HepG2 (cell line): ENCODE results near the gene TNNT1. TPM values are rescaled to one million over a fixed set of nuclear protein-coding genes. Genes with fewer than 3 reads are reported as not detected.

ENCODE experiments used
- CREM ChIP-seq, 2 experiments: sonication (generic) in 1 of 2; formaldehyde crosslinking in 1 of 2; IDR thresholded peaks; 2 replicates each; pipeline versions ENCODE4 v1.4.0 to v1.6.1; 2016 to 2020; ENCODE audit warnings: antibody characterized with exemption in 1 of 2, mild to moderate bottlenecking in 1 of 2, missing genetic modification reagents in 1 of 2
- GABPA ChIP-seq, 2 experiments: IDR thresholded peaks; 2 replicates each; pipeline ENCODE4 v1.6.1; 2011 to 2016; ENCODE audit warnings: low read depth in 2 of 2, low read length in 1 of 2, missing biosample characterization in 1 of 2, missing genetic modification characterization in 1 of 2
- NONO ChIP-seq, 2 experiments: fragments of 450-650 bp in 1 of 2; sonication (generic) in 1 of 2; formaldehyde crosslinking in 1 of 2; IDR thresholded peaks in 1 of 2; conservative IDR thresholded peaks in 1 of 2; 2 replicates each; pipeline versions ENCODE4 v1.6.1 to v1.8.0; 2017 to 2022; ENCODE audit warnings: mild to moderate bottlenecking in 1 of 2, missing genetic modification reagents in 1 of 2, moderate library complexity in 1 of 2
- PRMT3 ChIP-seq: sonication (generic); formaldehyde crosslinking; IDR thresholded peaks from 2 replicates; pipeline ENCODE4 v1.8.1; 2022; ENCODE audit warnings: low read depth, mild to moderate bottlenecking, moderate library complexity, missing genetic modification reagents, borderline replicate concordance
- RBM39 ChIP-seq: fragments of 200-400 bp; formaldehyde crosslinking; IDR thresholded peaks from one replicate; pipeline ENCODE4 v1.6.1; 2018; ENCODE audit warnings: antibody characterized with exemption, mild to moderate bottlenecking, low read depth, low read length; ENCODE audit not compliant: poor library complexity, severe bottlenecking
- REL ChIP-seq: sonication (generic); formaldehyde crosslinking; conservative IDR thresholded peaks from 2 replicates; pipeline ENCODE4 v1.8.0; 2022; ENCODE audit warnings: mild to moderate bottlenecking, missing genetic modification reagents, moderate library complexity
- SUZ12 ChIP-seq: fragments of 150-350 bp; IDR thresholded peaks from 2 replicates; pipeline ENCODE4 v1.6.1; 2014; ENCODE audit warnings: low read depth, low read length
- ZNF121 ChIP-seq: sonication (generic); formaldehyde crosslinking; IDR thresholded peaks from 2 replicates; pipeline ENCODE4 v1.5.0; 2020; ENCODE audit warnings: mild to moderate bottlenecking, missing genetic modification reagents
- polyA plus RNA-seq, 8 experiments: library from polyadenylated mRNA; depleted of rRNA in 3 of 8; stranded (reverse) in 7 of 8; unstranded in 1 of 8; fragments of >200 nt; fragmentation: Illumina TruSeq in 4 of 8; extraction: Trizol in 4 of 8; gene quantifications; 2 replicates each; pipeline versions ENCODE4 v1.2.1 to v1.2.3, GENCODE V29; 2011 to 2016; ENCODE audit warnings: low read depth in 4 of 8, missing spikeins in 1 of 8, mixed read lengths in 1 of 8; ENCODE audit not compliant: insufficient read depth in 1 of 8
- total RNA-seq, 5 experiments: library from RNA; depleted of rRNA; stranded (reverse); fragments of >200 nt; fragmentation: Illumina TruSeq; extraction: Trizol; gene quantifications; 2 replicates each; pipeline ENCODE4 v1.2.3, GENCODE V29; 2016; ENCODE audit warnings: low read depth in 1 of 5
- TF ChIP-seq, protein P1 (sequence below): sonication (generic); formaldehyde crosslinking; conservative IDR thresholded peaks from 2 replicates; pipeline ENCODE4 v1.5.0; 2020; ENCODE audit warnings: missing genetic modification reagents
- TF ChIP-seq, protein P2 (sequence below): IDR thresholded peaks from 2 replicates; pipeline ENCODE4 v1.6.1; 2012; ENCODE audit warnings: low read length, improper control_type of control experiment
- TF ChIP-seq, protein P3 (sequence below): sonication (generic); formaldehyde crosslinking; IDR thresholded peaks from 2 replicates; pipeline ENCODE4 v1.4.0; 2020; ENCODE audit warnings: mild to moderate bottlenecking, missing genetic modification reagents
- TF ChIP-seq, protein P4 (sequence below): sonication (generic); formaldehyde crosslinking; IDR thresholded peaks from 2 replicates; pipeline ENCODE4 v1.5.0; 2020; ENCODE audit warnings: mild to moderate bottlenecking, missing genetic modification reagents, borderline replicate concordance

TNNT1 gene
- total and polyA plus RNA-seq, 2 of the 13 experiments (the other 11 are each of a cell fraction or from before 2014, with no cell fraction given): 1.3 to 2.4 TPM

DNA sequence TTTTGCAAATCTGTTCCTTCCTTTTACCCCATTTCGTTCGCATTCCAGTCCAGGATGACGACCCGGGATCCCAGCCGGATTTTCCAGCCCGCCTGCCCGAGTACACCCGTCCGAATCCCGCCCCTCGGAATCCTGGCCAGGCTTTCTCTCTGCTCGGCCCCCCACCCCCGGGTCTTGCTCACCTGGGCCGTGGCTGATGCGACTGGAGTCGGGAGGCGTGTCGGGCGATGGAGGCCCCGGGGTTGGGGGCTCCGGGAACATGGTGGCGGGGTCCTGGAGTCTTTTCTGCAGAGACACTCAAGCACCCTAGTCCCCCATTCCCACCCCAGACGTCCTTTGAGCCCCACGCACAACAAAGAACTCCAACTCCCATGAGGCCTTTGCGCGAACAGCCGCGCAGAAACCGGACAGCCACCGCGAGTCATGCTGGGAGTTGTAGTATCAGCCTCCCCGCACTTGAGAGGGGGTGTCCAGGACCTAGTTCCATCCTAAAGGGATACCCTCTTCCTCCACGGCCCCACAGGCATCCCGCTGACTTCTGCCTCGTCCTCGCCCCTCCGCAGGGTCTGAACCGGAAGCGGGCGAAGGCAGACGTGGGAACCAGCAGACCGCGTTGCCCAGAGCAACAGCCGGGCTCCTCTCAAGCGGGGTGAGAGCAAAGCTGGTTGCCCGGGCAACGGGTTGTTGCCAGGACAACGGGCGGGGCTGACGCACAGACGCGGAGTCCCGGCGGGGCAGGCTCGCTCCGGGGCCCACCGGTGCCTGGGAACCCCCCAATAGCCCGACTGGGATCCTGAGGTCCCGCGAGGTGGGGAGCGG is 30.0 kb upstream of the TNNT1 start (continued):
- TF ChIP-seq PRMT3 (no peak), REL (CRISPR knock-in tag) (0 out of 2 replicates have a peak, but pooled peaks have one; percentile 52), NONO (IDR thresholded peaks at IDR 0.05) (no peak), NONO (CRISPR knock-in tag; conservative IDR thresholded peaks at IDR 0.05) (peak; percentile 62; the same call in 1 of the 2 replicates), ZNF121 (CRISPR knock-in tag) (peak; percentile 86), GABPA (IDR thresholded peaks at IDR 0.05; ENCODE audit: low read depth, low read length) (peak; percentile 40), GABPA (CRISPR knock-in tag; IDR thresholded peaks at IDR 0.05; ENCODE audit: low read depth) (peak; percentile 77), CREM (IDR thresholded peaks at IDR 0.05) (peak; percentile 58; the same call in 1 of the 2 replicates), CREM (CRISPR knock-in tag; IDR thresholded peaks at IDR 0.05) (no peak), SUZ12 (peak; percentile 91), RBM39 (peak; percentile 43)
- TF ChIP-seq, protein P1, sequence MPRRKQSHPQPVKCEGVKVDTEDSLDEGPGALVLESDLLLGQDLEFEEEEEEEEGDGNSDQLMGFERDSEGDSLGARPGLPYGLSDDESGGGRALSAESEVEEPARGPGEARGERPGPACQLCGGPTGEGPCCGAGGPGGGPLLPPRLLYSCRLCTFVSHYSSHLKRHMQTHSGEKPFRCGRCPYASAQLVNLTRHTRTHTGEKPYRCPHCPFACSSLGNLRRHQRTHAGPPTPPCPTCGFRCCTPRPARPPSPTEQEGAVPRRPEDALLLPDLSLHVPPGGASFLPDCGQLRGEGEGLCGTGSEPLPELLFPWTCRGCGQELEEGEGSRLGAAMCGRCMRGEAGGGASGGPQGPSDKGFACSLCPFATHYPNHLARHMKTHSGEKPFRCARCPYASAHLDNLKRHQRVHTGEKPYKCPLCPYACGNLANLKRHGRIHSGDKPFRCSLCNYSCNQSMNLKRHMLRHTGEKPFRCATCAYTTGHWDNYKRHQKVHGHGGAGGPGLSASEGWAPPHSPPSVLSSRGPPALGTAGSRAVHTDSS (CRISPR knock-in tag): no peak
- TF ChIP-seq, protein P2, sequence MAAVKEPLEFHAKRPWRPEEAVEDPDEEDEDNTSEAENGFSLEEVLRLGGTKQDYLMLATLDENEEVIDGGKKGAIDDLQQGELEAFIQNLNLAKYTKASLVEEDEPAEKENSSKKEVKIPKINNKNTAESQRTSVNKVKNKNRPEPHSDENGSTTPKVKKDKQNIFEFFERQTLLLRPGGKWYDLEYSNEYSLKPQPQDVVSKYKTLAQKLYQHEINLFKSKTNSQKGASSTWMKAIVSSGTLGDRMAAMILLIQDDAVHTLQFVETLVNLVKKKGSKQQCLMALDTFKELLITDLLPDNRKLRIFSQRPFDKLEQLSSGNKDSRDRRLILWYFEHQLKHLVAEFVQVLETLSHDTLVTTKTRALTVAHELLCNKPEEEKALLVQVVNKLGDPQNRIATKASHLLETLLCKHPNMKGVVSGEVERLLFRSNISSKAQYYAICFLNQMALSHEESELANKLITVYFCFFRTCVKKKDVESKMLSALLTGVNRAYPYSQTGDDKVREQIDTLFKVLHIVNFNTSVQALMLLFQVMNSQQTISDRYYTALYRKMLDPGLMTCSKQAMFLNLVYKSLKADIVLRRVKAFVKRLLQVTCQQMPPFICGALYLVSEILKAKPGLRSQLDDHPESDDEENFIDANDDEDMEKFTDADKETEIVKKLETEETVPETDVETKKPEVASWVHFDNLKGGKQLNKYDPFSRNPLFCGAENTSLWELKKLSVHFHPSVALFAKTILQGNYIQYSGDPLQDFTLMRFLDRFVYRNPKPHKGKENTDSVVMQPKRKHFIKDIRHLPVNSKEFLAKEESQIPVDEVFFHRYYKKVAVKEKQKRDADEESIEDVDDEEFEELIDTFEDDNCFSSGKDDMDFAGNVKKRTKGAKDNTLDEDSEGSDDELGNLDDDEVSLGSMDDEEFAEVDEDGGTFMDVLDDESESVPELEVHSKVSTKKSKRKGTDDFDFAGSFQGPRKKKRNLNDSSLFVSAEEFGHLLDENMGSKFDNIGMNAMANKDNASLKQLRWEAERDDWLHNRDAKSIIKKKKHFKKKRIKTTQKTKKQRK: no peak
- TF ChIP-seq, protein P3, sequence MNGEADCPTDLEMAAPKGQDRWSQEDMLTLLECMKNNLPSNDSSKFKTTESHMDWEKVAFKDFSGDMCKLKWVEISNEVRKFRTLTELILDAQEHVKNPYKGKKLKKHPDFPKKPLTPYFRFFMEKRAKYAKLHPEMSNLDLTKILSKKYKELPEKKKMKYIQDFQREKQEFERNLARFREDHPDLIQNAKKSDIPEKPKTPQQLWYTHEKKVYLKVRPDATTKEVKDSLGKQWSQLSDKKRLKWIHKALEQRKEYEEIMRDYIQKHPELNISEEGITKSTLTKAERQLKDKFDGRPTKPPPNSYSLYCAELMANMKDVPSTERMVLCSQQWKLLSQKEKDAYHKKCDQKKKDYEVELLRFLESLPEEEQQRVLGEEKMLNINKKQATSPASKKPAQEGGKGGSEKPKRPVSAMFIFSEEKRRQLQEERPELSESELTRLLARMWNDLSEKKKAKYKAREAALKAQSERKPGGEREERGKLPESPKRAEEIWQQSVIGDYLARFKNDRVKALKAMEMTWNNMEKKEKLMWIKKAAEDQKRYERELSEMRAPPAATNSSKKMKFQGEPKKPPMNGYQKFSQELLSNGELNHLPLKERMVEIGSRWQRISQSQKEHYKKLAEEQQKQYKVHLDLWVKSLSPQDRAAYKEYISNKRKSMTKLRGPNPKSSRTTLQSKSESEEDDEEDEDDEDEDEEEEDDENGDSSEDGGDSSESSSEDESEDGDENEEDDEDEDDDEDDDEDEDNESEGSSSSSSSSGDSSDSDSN: 0 out of 2 replicates have a peak, but pooled peaks have one; percentile 22
- TF ChIP-seq, protein P4, sequence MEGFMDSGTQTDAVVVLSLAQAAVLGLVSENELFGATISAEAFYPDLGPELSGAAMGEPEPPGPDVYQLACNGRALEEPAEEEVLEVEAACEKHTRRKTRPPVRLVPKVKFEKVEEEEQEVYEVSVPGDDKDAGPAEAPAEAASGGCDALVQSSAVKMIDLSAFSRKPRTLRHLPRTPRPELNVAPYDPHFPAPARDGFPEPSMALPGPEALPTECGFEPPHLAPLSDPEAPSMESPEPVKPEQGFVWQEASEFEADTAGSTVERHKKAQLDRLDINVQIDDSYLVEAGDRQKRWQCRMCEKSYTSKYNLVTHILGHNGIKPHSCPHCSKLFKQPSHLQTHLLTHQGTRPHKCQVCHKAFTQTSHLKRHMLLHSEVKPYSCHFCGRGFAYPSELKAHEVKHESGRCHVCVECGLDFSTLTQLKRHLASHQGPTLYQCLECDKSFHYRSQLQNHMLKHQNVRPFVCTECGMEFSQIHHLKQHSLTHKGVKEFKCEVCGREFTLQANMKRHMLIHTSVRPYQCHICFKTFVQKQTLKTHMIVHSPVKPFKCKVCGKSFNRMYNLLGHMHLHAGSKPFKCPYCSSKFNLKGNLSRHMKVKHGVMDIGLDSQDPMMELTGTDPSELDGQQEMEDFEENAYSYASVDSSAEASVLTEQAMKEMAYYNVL (CRISPR knock-in tag): no peak
